ENCODE measurements around the gene MAML3.

MAML3 gene

GRCh38 chr4:140103676-140104075 lies 50.3 kb downstream of the MAML3 start:
- no peak for DNase-seq (ENCODE audit: insufficient read length, low spot score)
- FAIRE-seq = no peak
- no peak for TF ChIP-seq CTCF (IDR thresholded peaks at IDR 0.05; ENCODE audit: insufficient read depth, missing control alignments)

GRCh38 chr4:140102421-140102820 lies 51.6 kb downstream of the MAML3 start:
- TF ChIP-seq CTCF (IDR thresholded peaks at IDR 0.05; ENCODE audit: insufficient read depth, missing control alignments) = no peak
- DNase-seq (ENCODE audit: insufficient read length, low spot score) = no peak
- no peak for FAIRE-seq

- no peak for TF ChIP-seq CTCF (IDR thresholded peaks at IDR 0.05; ENCODE audit: insufficient read depth, missing control alignments)
- DNase-seq (ENCODE audit: insufficient read length, low spot score) (no peak), FAIRE-seq (no peak)
These were observed 53.2 kb downstream of the MAML3 start for GRCh38 chr4:140100771-140101170.

GRCh38 chr4:140099983-140100382 lies 54.0 kb downstream of the MAML3 start:
- FAIRE-seq (no peak), DNase-seq (ENCODE audit: insufficient read length, low spot score) (no peak)
- TF ChIP-seq CTCF (IDR thresholded peaks at IDR 0.05; ENCODE audit: insufficient read depth, missing control alignments) = no peak

GRCh38 chr4:140098455-140099160 lies 55.4 kb downstream of the MAML3 start:
- DNase-seq (ENCODE audit: insufficient read length, low spot score) (no peak), FAIRE-seq (no peak)
- TF ChIP-seq CTCF (IDR thresholded peaks at IDR 0.05; ENCODE audit: insufficient read depth, missing control alignments) = no peak

- no peak for TF ChIP-seq CTCF (IDR thresholded peaks at IDR 0.05; ENCODE audit: insufficient read depth, missing control alignments)
- DNase-seq (ENCODE audit: insufficient read length, low spot score) (no peak), FAIRE-seq (no peak)
These were observed 56.4 kb downstream of the MAML3 start for GRCh38 chr4:140097572-140097971.

- no peak for TF ChIP-seq CTCF (IDR thresholded peaks at IDR 0.05; ENCODE audit: insufficient read depth, missing control alignments)
- FAIRE-seq (no peak), DNase-seq (ENCODE audit: insufficient read length, low spot score) (no peak)
These were observed 57.1 kb downstream of the MAML3 start for GRCh38 chr4:140096921-140097320.
